ENCODE measurements around the gene CYP24A1. TPM values are rescaled to one million over a fixed set of nuclear protein-coding genes. Genes with fewer than 3 reads are reported as not detected.

The CYP24A1 gene
- total and polyA plus RNA-seq, 2 of the 13 experiments (the other 11 are each of a cell fraction or from before 2014, with no cell fraction given) = 9.4 to 32.7 TPM

GRCh38 chr20:54173653-54174456 is at the start of gene CYP24A1 (continued):
- TF ChIP-seq TMF1 (CRISPR knock-in tag; IDR thresholded peaks at IDR 0.05; ENCODE audit: low read depth) (0 out of 2 replicates have a peak, but pooled peaks have one; percentile 30), POLR2A (IDR thresholded peaks at IDR 0.05; ENCODE audit: insufficient read depth in 1 of 2, low read depth in 2 of 2, low read length in 2 of 2) (peak in 1 of 2 experiments; percentile 62; a peak in 2 of 4 replicates), ZNF740 (CRISPR knock-in tag; IDR thresholded peaks at IDR 0.05) (peak; percentile 52; the same call in 1 of the 2 replicates), ZNF253 (CRISPR knock-in tag; IDR thresholded peaks at IDR 0.05; ENCODE audit: borderline replicate concordance) (0 out of 2 replicates have a peak, but pooled peaks have one; percentile 8), ZNF687 (CRISPR knock-in tag; IDR thresholded peaks at IDR 0.05) (peak; percentile 75), ZNF574 (CRISPR knock-in tag; IDR thresholded peaks at IDR 0.05) (peak; percentile 47), HNRNPK (IDR thresholded peaks at IDR 0.05; ENCODE audit: low read depth, low read length, poor library complexity, severe bottlenecking) (peak; percentile 69), MEIS2 (CRISPR knock-in tag; IDR thresholded peaks at IDR 0.05) (0 out of 2 replicates have a peak, but pooled peaks have one; percentile 33), EP300 (IDR thresholded peaks at IDR 0.05; ENCODE audit: low read depth in 2 of 2, low read length in 2 of 2) (no peak), EP300 (CRISPR knock-in tag; IDR thresholded peaks at IDR 0.05; ENCODE audit: borderline replicate concordance) (0 out of 2 replicates have a peak, but pooled peaks have one; percentile 35), GABPB1 (CRISPR knock-in tag; IDR thresholded peaks at IDR 0.05) (peak; percentile 54), ZSCAN31 (CRISPR knock-in tag; IDR thresholded peaks at IDR 0.05; ENCODE audit: low read depth) (no peak), ZFP62 (CRISPR knock-in tag; IDR thresholded peaks at IDR 0.05) (no peak), ZMYM2 (CRISPR knock-in tag; IDR thresholded peaks at IDR 0.05) (no peak), MXD1 (CRISPR knock-in tag; IDR thresholded peaks at IDR 0.05) (0 out of 2 replicates have a peak, but pooled peaks have one; percentile 42), PATZ1 (CRISPR knock-in tag; IDR thresholded peaks at IDR 0.05) (peak; percentile 83; the same call in 1 of the 2 replicates)
